CD4-positive, alpha-beta T cell treated with Interleukin-2 at 100 ng/mL for 4 hours (primary cell): ENCODE results near the gene ABCB1.

Experiments
- DNase-seq: peaks from one replicate; pipeline ENCODE4 v3.0.0-alpha.2; 2020; ENCODE audit warnings: low spot score

ABCB1 gene

DNA sequence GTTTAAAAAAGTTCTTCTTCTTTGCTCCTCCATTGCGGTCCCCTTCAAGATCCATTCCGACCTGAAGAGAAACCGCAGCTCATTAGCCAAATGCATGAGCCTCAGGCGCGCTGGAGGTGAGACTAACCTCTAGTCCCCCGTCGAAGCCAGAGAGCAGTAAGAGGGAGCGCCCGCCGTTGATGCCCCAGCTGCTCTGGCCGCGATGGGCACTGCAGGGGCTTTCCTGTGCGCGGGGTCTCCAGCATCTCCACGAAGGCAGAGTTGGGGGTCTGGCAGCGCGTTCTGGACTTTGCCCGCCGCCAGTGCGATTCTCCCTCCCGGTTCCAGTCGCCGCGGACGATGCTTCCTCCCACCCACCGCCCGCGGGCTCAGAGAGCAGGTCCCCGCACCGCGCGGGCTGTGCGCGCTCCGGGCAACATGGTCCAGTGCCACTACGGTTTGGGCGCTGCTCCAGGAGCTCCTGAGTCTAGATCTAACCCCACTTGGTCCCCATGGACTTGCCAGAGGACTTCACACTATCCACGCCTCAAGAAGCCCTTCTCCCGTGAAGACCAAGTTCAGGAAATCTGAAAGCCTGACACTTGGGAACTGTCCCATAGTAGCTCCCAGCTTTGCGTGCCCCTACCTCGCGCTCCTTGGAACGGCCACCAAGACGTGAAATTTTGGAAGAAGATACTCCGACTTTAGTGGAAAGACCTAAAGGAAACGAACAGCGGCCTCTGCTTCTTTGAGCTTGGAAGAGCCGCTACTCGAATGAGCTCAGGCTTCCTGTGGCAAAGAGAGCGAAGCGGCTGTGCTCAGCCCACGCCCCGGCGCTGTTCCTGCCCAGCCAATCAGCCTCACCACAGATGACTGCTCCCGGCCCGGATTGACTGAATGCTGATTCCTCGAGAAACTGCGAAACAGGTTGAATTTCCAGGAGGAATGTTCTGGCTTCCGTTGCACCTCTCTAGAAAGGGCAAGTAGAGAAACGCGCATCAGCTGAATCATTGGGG, at the start of gene ABCB1:
Gene ABCB1, minus strand, starts transcription at position 755 of the 995 bp plus-strand sequence. Its CDS starts 700 bp downstream, at position 55.
- DNase-seq: peak; percentile 54

DNA sequence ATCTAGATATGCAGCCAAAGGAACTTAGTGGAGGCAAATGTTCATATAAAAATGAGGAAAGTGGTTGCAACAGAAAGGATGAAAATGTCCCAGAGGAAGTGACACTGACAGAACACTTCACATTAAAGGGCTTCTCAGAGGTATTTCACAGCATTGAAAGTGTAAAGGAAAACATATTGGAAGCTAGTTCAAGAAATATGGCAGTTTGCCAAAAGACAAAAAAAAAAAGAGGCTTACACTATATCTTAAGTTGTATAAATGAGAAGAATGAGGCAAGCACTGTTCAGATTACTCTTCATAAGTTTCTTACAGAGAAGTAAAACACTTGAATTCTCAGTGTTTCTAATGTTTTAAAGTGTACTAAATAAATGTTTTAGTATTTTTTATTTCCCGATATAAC, 47.6 kb upstream of the ABCB1 start:
- no peak for DNase-seq

DNA sequence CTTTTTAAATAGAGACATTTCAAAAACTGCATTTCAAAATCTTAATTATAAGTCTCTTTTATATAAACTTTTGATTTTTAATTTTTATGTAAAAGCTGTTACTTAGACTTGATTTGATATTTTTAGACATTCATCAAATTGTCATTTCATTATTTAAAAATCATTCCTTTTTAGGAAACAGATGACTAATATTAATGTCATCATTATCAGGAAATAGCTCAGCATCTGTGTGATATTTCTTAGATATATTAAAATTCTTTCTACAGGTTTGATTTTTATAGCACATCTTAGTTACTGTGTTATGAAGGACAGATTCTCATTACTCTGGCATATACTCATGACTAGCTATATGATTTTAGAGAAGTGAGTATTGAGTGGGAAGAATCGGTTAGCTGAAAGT, 44.8 kb upstream of the ABCB1 start:
- no peak for DNase-seq

DNA sequence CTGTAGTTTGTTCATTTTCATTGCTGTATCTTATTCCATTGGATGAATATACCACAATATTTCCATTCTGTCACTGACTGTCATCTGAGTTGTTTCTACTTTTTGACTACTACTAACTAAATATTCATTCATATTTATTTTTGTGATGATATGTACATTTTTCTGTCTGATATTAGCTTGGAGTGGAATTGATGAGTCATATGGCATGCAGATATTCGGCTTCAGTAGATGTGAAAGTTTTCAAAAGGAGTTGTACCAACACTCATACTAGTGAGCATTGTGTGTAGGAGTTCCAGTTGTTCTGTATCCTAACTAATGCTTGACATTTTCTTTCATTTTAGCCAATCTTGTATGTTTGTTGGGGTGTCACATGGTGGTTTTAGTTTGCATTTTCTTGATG, 35.2 kb upstream of the ABCB1 start:
- DNase-seq: no peak

DNA sequence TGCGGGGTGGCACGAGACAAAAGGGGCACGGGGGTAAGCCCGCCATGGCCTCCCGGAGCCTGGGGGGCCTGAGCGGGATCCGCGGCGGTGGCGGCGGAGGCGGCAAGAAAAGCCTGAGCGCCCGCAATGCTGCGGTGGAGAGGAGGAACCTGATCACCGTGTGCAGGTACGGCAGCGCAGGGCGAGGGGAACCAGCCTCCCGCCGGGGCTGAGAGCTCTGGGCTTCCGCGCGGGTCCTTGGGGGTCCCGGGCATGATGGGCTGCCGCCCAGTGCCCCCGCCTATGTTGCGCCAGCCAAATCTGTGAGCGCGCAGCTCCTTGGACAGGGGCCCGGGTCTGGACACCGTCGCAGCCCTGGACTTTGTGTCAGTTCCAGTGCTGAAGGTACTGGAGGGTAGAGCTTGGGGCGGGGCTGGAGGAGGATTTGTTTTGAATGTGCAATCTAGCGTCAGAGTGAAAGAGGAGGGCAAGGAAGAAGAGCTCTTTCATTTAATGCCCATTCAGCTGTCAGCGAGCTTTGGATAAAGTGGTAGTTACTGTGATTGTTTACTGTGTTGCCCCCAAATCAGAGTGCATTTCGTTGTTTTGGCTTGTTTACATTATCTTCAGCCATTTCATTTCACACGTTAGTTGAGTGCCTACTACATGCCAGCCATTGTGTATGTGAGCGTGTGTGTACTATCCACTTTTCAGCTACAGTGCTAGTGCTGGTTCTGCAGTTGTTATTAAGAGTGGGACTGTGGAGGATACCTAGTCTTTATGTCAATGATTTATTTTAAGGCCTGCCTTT, 28.3 kb upstream of the ABCB1 start:
- no peak for DNase-seq

DNA sequence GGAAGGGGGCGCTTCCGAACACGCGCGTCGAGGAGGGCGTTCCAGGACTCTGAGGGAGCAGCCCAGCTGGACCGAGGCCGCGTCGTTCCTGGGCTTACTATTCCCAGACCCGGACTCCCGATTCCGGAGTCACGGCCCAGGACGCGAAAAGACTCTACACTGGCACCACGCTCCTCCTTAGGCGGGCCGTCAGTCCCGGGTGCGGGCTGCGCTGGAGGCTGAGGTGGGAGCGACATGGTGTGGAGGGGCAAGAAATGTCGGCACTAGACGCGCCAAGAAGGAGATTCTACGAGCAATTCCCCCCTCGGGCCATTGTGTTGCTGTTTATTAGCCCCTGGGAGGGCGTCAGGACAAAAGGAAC, 26.9 kb upstream of the ABCB1 start:
- no peak for DNase-seq

DNA sequence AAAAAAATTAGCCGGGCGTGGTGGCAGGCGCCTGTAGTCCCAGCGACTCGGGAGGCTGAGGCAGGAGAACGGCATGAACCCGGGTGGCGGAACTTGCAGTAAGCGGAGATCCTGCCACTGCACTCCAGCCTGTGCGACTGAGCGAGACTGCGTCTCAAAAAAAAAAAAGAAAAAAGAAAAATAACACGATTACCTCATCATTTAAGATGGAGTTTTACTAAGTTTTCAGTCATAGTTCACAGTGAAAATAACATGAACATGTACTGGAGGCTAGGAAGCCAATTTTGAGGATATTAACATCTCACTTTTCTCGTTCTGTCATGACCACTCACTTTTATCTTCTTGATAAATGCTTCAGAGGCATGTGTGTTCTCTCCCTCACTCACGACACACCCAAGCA, 24.4 kb upstream of the ABCB1 start:
- no peak for DNase-seq

DNA sequence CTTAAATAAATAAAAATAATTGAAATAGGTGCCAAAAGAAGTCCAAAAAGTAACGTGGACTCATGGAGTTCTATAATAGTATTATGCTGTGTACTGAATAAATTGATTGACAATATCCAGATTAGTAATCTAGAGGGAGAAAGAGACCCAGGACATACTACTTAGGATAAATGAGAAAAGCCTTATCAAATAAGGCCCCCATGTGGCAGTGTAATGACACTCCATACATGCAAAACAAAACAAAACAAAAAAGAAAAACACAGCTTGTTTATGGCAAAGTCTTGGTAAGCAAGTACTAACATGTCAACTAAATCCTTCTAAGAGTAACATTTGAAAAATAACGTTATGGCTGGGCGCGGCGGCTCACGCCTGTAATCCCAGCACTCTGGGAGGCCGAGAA, 23.9 kb upstream of the ABCB1 start:
- DNase-seq: no peak

DNA sequence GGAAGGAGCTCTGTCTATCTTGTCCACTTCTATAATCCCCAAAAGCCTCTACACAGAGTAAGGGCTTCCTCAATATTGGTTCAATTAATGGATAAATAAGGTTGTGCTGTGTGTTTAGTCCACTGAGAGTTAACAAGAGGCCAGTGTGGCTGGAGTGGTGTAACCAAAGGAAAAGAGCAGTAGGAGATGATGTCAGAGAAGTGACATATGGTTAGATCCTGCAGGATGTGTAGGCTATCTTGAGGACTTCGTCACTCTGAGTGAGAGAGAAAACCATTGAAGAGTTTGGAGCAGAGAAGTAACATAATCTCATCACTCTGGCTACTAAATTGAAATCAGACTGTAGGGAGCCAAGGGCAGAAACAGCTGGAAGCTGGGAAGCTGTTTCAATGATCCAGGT, 14.5 kb upstream of the ABCB1 start:
- DNase-seq: no peak

DNA sequence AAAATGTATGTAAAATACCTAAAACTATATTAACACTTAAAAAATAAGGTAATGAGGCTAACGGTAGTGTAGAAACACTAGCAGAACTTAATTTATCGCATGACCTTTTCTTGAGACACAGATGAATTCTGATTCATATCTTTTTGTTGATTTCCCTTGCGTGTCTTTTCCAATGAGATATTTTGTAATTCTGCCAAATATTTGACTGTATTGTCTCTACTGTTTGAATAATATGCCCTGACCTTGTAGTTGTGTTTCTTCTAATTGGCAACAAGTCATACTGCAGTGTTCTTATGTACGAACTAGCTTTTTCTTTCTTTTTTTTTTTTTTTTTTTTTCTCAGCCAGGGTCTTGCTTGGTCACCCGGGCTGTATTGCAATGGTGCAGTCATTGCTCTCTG, 9.2 kb upstream of the ABCB1 start:
- DNase-seq: no peak

DNA sequence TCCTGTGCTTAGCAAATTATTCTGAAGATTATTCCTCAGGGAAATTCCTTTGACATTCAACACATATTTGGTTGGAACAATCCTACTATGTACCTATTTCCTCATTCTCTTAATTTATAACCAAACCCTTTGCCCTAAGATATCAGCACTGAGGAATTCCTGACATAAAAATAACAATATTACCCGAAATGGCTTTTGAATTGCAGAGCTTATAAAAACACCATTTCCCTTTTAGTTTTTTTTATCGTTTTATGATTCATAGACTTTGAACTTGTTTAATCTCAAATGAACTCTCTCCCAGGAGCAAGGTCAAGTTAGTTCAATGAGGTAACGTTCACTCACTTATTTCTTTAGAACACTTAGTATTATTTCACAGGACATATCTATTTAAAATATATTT, 7.7 kb upstream of the ABCB1 start:
- no peak for DNase-seq

DNA sequence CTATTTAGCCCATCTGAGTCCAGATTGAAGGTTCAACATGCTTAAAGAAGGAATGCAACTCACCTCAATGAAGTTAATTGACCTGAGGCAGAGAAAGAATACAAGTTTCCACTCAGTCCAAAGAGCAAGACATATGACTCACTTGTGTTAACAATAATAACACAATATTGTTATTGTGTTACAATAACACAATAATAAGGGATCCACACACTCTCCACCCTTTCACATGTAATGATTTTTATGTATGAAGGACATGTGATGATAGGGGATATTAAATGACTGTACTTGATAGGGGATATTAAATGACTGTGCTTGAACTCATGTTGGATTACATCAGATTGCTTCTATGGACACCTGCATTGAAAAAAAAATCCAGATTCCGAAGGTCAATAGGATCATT, 3.6 kb upstream of the ABCB1 start:
- DNase-seq: no peak

DNA sequence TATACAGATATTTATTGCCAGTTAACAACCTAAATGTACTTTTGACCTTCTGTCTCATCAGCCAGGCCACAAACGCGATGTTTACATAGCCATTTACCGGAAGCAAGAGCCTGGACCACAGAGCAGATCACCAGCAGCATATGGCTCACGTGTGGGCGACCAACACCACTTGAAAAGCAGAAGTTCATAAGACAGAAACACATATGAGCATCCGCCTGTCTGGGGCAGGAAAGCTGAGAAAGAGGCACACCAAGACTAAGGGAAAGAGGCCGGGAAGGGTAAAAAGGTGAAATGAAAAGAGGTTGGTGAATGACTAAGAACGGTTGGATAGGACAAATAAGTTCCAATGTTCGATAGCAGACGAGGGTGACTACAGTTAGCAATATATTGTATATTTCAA, 1.3 kb downstream of the ABCB1 start:
- DNase-seq: peak; percentile 43

DNA sequence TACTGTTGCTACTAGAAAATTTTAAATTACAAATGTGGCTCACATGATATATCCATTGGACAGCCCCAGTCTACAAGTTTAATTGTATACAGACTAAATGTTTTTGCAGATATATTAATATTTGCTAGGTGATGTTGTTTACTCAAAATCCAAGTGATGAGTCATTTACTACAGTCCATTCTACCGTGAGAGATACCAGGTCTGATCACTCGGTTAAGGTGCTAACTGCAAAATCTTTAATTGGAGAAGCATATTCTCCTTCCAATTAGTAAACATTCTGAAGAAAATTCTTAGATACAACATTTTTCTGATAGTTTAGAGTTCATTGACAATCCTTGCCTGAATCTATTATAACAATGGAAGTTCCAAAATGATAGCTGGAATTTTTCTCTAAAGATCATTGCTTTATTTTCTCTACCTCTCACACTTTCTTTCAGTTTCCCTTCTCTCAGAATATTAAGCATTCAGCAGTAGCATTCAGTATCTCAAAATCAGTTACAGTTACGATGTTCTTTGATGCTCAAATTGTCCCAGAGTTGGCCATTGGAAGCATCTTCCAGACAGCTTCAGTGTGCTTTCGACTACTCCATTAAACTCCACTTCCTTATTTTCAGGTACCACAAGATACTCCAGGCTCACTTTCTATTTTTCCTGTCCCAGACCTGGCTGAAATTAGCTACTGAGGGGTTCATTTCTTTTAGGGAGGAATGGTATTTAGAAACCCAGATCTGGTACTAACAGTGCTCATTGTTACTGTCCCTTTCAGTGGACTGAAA, 2.3 kb downstream of the ABCB1 start:
- DNase-seq: no peak

DNA sequence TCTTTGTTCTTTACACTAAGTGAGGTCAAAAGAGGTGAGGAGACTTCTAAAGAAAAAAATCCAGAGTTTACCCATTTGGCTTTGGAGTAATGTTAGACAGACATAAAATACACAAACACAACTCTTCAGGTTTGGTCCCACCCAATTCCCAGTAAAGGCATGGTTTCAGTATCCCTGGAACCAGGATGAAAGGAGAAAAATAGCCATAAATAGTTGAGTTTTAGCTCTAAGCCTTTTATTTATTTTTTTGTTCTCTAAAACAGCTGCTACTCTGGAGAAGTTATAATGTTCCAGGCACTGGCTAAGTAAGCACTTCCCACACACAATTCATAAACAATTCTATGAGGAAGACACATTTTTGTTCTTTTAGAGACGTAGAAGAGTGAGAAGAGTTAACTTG, 4.0 kb downstream of the ABCB1 start:
- DNase-seq: no peak

DNA sequence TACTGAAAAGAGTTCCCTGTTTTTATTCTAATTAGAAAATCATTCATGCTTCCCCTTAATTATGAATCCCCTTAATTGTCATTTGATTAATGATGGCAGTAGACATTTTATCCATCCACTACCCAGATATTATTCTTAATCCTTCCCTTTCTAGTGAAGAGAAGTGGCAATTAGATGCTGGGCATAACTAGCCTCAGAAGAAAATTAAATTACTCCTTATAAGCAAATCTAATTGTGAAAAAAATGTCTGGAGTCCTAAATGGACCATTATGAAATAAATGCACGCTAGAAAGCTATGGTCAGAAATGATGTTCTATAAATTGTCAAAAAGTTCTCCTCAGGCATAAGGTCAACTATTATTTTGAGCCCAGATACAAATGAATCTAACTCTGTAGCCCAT, 4.5 kb downstream of the ABCB1 start:
- DNase-seq: no peak

DNA sequence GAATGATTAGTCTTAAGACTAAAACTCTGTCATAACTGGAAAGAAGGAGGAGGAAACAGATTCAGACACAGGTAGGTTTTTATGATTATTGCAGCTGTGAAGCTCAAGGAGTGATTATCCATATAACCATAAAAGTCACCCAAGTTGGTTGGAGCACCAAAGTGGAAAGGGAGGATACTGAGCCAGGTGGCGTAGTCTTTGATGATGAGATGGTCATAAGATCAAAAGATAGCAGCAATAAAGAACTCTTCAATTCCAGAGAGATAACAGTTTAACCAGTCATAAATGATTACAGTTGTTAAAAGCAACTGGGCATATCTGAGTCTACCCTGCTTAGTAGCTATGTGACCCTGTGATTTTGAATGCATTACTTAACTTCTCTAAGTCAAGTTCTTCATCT, 8.4 kb downstream of the ABCB1 start:
- DNase-seq: no peak

DNA sequence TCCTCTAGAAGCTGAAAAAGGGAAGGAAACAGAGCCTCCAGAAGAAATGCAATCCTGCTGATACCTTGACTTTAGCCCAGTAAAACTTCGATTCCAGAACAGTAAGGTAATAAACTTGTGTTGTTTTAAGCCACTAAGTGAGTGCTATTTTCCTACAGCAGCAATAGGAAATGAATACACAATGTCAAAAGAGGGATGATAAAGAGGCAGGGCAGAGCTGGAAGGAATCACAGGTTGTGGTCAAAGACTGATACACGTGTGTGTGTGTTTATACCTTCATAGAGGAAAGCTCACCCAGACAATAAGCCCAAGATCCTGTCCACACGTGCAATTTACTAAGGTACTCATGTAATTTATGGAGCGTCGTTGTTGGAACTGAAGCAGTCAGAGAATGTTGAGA, 9.5 kb downstream of the ABCB1 start:
- no peak for DNase-seq

DNA sequence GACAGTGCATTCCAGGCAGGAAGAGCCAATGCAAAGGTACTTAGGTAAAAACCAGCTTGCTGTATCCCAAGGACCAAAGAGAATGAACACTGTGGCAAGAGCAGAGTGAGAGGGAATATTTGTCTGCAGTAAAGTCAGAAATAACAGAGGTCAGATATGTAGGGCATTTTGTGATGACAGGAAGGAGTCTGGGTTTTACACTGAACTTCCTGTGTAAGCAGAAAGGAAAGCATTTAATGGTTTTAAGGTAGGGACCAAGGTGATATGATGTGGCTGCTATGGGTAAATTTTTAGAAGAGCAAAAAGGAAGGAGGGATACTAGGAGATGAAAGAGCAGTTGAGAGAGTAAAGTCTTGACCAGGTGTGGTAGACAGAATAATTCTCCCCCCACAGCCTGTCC, 10.1 kb downstream of the ABCB1 start:
- no peak for DNase-seq

DNA sequence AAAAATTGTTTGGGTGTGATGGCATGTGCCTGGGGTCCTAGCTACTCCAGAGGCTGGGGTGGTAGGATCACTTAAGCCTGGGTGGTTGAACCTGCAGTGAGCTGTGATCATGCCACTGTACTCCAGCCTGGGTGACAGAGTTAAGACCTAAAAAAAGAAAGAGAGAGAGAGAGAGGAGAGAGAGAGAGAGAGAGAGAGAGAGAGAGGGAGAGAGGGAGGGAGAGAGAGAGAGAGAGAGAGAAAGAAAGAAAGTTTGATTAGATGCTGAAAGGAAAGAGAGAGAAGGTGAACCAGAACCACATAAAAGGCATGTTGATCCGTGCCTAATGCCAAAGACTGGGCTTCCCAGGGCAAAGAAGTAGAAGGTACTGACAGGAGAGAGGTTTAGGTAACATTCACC, 11.1 kb downstream of the ABCB1 start:
- DNase-seq: no peak

DNA sequence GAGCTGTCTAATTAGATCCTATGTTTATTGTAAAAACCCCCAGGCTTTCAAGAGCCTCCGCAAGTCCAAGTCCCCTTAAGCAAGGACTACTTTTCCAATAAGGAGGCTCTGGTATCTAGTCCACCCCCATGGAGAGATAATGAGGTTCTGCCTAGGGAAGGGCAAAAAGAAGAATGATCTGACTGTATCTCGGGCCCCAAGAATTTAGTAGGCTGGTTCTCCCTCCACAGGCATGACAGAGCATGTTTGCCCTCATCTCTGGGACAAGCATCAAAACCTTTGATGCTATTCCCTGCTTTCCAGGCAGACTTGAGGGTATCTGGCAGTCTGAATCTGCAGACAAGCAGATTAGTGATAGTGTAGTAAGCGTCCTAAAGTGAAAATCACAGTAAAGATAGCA, 19.0 kb downstream of the ABCB1 start:
- DNase-seq: no peak

DNA sequence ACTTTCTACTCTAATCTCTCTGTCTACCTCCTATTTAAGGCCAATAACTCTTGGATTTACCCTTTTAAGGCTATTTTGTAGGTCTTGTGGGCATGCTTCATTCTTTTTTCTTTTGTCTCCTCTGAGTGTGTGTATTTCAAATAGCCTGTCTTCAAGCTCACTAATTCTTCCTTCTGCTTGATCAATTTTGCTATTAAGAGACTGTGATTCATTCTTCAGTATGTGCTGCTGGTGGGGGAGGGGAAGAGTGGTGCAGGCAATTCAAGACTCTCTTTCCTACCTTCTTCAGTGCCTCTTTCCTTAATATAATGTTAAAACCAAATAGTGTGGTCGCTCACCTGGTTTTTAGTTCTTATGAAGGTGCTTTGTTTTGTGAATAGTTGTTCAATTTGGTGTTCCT, 20.0 kb downstream of the ABCB1 start:
- DNase-seq: no peak

DNA sequence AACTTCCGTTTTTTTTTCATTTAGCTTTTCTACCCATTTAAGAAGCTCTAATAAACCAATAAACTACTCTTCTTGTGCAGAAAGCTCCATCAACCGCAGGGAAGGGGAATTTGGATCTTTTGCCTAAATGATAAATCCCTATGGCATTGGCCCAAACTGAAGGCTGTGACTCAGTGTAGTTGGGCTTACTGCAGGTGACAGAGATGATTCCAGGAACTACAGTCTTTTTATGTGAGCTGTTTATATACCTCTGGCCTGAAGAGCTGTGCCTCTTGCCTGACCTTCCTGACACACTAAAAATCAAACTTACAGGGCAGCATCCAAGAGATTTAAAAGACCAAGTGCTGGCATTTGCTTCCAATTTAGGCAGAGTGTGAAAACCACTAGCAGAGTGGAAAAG, 25.2 kb downstream of the ABCB1 start:
- no peak for DNase-seq
